GM15510 (cell line): ENCODE data around the gene PCDHA6.

Experiments
- POLR2A ChIP-seq: IDR thresholded peaks from 3 replicates; pipeline ENCODE4 v1.6.1; 2011; ENCODE audit warnings: borderline replicate concordance; ENCODE audit not compliant: insufficient read length; ENCODE audit errors: extremely low read depth

PCDHA6 gene, protein sequence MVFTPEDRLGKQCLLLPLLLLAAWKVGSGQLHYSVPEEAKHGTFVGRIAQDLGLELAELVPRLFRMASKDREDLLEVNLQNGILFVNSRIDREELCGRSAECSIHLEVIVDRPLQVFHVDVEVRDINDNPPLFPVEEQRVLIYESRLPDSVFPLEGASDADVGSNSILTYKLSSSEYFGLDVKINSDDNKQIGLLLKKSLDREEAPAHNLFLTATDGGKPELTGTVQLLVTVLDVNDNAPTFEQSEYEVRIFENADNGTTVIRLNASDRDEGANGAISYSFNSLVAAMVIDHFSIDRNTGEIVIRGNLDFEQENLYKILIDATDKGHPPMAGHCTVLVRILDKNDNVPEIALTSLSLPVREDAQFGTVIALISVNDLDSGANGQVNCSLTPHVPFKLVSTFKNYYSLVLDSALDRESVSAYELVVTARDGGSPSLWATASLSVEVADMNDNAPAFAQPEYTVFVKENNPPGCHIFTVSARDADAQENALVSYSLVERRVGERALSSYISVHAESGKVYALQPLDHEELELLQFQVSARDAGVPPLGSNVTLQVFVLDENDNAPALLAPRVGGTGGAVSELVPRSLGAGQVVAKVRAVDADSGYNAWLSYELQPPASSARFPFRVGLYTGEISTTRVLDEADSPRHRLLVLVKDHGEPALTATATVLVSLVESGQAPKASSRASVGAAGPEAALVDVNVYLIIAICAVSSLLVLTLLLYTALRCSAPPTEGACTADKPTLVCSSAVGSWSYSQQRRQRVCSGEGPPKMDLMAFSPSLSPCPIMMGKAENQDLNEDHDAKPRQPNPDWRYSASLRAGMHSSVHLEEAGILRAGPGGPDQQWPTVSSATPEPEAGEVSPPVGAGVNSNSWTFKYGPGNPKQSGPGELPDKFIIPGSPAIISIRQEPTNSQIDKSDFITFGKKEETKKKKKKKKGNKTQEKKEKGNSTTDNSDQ

GRCh38 chr5:140827704-140828361 is at the start of gene PCDHA6:
Gene PCDHA6, plus strand, starts transcription at chr5:140827960. Its CDS starts 132 bp downstream, at chr5:140828092.
- no peak for TF ChIP-seq POLR2A

DNA sequence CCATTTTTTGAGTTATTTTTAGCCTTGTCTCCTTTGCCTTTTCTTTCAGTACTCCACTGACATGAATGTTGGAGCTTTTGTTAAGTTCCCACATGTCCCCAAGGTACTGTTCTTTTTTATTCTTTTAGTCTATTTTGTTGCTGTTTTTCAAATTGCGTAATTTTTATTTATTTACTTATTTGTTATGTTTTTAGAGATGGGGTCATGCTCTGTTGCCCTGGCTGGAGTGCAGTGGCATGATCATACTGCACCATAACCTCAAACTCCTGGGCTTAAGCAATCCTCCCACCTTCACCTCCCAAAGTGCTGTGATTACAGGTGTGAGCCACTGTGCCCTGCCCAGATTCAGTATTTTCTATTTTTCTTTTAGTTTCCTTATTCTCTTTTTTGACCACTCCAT is 47.2 kb upstream of the PCDHA6 start:
- no peak for TF ChIP-seq POLR2A

DNA sequence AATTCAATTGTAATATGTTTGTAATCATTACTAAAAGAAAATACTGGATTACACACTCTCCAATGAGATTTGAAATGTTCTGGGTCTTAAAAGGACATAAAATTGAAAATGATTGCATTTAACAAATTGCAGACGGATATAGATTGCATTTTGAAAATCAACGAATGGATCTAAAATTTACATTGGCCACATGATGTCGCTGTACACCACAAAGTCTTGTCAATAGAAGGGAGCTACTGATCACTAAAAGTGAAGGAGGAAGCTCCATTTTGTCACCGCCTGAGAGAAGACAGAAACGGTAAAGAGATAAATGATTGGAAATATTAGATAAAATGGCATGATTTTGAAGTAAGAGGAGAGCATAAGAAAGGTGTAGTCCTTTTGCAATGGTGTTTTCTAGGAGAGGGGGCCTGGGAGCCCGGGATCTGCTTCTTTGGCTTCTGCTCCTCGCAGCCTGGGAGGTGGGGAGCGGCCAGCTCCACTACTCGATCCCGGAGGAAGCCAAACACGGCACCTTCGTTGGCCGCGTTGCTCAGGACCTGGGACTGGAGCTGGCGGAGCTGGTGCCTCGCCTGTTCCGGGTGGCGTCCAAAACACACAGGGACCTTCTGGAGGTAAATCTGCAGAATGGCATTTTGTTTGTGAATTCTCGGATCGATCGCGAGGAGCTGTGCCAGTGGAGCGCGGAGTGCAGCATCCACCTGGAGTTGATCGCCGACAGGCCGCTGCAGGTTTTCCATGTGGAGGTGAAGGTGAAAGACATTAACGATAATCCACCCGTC is 41.7 kb upstream of the PCDHA6 start, which contains the start of gene PCDHA1:
PCDHA1 (plus strand) TSS at position 236 of the 782 bp plus-strand sequence.
- no peak for TF ChIP-seq POLR2A

DNA sequence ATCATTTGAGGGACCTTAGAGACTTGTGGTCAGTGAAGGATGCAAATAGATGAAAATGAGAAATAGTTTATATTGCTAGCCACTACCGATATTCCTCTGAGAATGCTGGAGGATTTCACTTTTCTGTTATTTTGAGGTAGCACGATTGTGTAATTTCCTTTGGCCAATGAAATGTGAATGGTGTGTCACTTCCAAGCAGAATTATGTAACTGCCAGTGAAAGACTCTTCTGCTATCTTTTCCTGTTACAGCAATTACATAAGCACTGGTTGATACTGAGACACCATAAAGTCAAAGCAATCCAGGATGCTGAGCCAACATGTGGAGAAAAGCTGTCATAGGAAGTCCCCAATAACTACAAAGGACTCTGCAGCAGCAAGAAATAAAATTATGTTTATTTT is 36.7 kb upstream of the PCDHA6 start:
- TF ChIP-seq POLR2A, result no peak

GRCh38 chr5:140794595-140795258 is 33.0 kb upstream of the PCDHA6 start, which contains the start of gene PCDHA2:
Gene PCDHA2, plus strand, starts transcription at chr5:140794852.
- no peak for TF ChIP-seq POLR2A

GRCh38 chr5:140795259-140795641 is 32.5 kb upstream of the PCDHA6 start:
- TF ChIP-seq POLR2A, result no peak

DNA sequence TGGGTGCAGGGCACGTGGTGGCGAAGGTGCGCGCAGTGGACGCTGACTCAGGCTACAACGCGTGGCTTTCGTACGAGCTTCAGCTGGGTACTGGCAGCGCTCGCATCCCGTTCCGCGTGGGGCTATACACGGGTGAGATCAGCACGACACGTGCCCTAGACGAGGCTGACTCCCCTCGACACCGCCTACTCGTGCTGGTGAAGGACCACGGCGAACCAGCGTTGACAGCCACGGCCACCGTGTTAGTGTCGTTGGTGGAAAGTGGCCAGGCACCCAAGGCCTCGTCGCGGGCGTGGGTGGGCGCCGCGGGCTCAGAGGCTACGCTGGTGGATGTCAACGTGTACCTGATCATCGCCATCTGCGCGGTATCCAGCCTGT is 31.1 kb upstream of the PCDHA6 start:
- TF ChIP-seq POLR2A, result no peak

DNA sequence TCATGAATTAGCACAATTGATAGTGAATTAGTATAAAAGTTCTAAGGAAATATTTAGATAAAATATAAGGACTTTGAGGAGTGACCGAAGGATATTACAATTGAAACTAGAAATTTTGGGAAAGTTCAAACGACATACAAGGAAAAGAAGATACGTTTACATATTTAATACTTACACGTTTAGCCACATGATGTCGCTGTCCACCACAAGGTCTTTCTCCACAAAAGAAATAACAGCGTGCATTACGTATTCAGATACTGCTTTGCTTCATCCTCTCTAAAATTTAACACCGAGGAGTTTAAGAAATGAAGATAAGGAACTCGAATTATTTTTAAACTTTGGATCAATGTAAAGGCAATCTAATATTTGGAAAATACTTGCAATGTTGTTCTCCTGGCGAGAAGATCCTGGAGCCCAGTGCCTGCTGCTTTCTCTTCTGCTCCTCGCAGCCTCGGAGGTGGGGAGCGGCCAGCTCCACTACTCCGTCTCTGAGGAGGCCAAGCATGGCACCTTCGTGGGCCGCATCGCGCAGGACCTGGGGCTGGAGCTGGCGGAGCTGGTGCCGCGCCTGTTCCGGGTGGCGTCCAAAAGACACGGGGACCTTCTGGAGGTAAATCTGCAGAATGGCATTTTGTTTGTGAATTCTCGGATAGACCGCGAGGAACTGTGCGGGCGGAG is 26.8 kb upstream of the PCDHA6 start, which contains the start of gene PCDHA3:
PCDHA3 (plus strand) TSS at position 242 of the 678 bp plus-strand sequence.
- no peak for TF ChIP-seq POLR2A

- TF ChIP-seq POLR2A, result no peak
Measured at GRCh38 chr5:140801494-140801841, 26.3 kb upstream of the PCDHA6 start.

GRCh38 chr5:140802781-140803271 is 24.9 kb upstream of the PCDHA6 start:
- TF ChIP-seq POLR2A, result no peak

GRCh38 chr5:140806834-140807775 is 20.7 kb upstream of the PCDHA6 start, which contains the start of gene PCDHA4:
Gene PCDHA4, plus strand, starts transcription at chr5:140807068.
- TF ChIP-seq POLR2A, result no peak

GRCh38 chr5:140808889-140809291 is 18.9 kb upstream of the PCDHA6 start:
- TF ChIP-seq POLR2A, result no peak
